GM06990 (cell line): Measurements from ENCODE around the gene LCE3B.

Source experiments
- DNase-seq: peaks from one replicate; pipeline ENCODE4 v3.0.0-alpha.2; 2011; ENCODE audit not compliant: insufficient read length; ENCODE audit errors: extremely low read depth
- H3K27me3 ChIP-seq: replicated peaks from 2 replicates; pipeline ENCODE4 v1.6.0; 2011; ENCODE audit warnings: low read length; ENCODE audit not compliant: control insufficient read depth, insufficient read depth
- H3K36me3 ChIP-seq: 2 replicates; pipeline ENCODE4 v1.5.1; 2011; ENCODE audit warnings: low read length; ENCODE audit not compliant: control insufficient read depth, insufficient read depth
- H3K4me3 ChIP-seq: replicated peaks from 2 replicates; pipeline ENCODE4 v1.5.1; 2011; ENCODE audit warnings: low read depth, mild to moderate bottlenecking, control low read depth, low read length
- TF ChIP-seq, protein P1 (sequence below): IDR thresholded peaks from 2 replicates; pipeline ENCODE4 v1.5.1; 2011; ENCODE audit warnings: low read length, control low read depth, mild to moderate bottlenecking, inconsistent platforms; ENCODE audit not compliant: insufficient read depth, poor library complexity, severe bottlenecking

The LCE3B gene

DNA sequence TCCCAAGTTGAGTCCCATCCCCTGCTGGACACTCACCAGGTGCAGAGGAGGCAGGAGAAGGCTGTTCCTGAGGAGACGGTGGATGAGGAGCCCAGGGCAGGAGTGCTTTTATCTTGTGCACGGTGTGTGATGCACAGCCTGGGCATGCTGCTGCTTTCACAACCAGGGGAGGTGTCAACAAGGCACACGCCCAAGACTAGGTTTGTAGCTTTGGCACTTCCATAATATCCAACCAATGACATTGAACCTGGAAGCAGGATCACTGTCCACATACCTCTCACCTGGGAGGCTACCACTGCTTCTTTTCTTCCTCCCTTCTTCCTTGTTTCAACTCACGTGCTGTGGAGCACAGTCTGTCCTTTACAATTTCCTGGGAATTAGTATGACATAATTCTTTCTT, 33.2 kb upstream of the LCE3B start, which contains the start of gene LCE3D:
TSS of gene LCE3D (minus strand) at position 84 of the 400 bp plus-strand sequence. CDS start 580 bp downstream, outside the sequence.
- Histone ChIP-seq H3K27me3 (no peaks in the 10 kb centered on the region), H3K36me3 (no peaks in the 10 kb centered on the region), H3K4me3 (no peak within 1 kb of the TSS)
- no peak for DNase-seq
- TF ChIP-seq, protein P1, sequence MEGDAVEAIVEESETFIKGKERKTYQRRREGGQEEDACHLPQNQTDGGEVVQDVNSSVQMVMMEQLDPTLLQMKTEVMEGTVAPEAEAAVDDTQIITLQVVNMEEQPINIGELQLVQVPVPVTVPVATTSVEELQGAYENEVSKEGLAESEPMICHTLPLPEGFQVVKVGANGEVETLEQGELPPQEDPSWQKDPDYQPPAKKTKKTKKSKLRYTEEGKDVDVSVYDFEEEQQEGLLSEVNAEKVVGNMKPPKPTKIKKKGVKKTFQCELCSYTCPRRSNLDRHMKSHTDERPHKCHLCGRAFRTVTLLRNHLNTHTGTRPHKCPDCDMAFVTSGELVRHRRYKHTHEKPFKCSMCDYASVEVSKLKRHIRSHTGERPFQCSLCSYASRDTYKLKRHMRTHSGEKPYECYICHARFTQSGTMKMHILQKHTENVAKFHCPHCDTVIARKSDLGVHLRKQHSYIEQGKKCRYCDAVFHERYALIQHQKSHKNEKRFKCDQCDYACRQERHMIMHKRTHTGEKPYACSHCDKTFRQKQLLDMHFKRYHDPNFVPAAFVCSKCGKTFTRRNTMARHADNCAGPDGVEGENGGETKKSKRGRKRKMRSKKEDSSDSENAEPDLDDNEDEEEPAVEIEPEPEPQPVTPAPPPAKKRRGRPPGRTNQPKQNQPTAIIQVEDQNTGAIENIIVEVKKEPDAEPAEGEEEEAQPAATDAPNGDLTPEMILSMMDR: no peak

DNA sequence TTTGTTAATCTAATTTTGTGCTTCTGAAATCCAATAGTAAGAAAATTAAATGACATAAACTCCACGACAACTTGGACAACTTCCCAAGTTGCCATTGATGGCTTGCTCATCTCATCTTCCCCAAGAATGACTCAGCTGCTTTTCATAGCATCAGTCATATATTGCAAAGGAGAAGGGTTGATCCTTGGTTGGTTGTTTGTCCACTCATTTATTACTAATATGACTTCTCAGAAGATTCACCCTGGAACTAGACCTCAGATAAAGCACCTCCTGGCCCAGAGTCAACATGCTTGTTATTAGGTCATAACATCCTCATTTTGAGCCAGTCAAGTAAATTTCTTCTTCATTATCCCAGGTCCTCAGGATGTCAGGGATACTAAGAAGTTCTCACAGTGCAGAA, 31.0 kb upstream of the LCE3B start:
- Histone ChIP-seq H3K4me3 (no peak overlapping the region), H3K27me3 (no peaks in the 10 kb centered on the region), H3K36me3 (no peaks in the 10 kb centered on the region)
- TF ChIP-seq, protein P1: no peak
- DNase-seq: no peak

DNA sequence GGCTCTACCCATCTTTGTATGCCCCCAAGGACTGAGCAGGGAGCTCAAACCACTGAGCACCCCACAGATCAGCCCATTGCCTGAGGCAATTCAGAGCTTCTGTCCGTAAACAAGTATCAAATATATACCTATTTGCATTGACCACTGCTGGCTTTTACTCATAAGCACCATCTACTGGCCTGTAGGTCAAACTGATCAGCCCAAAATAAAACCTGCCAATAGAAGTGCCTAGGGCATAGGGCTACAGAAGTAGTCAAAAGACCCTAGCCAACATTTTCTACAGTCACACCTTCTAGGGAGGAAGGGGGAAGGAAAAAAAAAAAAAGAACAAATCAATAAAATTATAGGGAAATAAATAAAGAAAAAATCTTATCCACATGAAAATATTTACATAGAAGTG, 28.0 kb upstream of the LCE3B start:
- H3K36me3 ChIP-seq: no peaks in the 10 kb centered on the region
- H3K27me3 ChIP-seq: no peaks in the 10 kb centered on the region
- TF ChIP-seq, protein P1: no peak
- DNase-seq: no peak
- no peak overlapping the region for H3K4me3 ChIP-seq

DNA sequence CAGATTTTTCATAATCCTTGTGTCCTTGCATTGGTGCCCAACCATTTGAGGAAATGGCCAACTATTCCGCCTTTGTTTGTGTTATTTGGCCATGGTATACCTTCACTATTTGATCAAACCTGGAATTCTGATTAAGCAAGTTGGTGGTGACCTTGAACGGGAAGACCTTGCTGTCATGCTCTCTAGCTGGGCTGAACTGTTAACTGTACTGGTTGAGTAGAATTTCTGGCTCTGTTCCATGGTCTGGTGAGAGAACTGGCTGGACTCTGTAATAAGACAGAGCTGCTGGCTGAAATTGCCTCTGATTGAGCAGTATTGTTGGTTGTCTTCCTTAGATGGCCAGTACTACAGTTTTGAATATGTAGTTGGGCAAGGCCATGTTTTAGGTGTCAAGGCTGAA, 16.6 kb upstream of the LCE3B start:
- TF ChIP-seq, protein P1: no peak
- Histone ChIP-seq H3K27me3 (no peaks in the 10 kb centered on the region), H3K4me3 (no peak overlapping the region), H3K36me3 (no peaks in the 10 kb centered on the region)
- DNase-seq: no peak

DNA sequence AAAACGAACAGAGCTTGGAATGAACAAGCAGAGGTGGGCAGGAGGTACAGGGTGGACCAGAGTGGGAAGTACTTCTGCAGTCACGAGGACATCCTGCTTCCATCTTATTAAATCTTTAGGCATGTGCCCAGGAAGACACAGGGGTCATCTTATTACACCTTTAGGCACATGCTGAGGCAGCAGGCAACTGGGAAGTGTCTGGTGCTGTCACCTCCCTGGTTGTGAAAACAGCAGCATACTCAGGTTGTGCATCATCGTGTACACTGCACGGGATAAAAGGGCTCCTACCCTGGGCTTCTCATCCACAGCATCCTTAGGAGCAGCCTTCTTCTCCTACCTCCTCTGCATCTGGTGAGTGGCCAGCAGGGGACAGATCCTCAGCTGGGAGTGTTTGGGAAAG, 13.7 kb upstream of the LCE3B start, which contains the start of gene LCE3C:
TSS of gene LCE3C (plus strand) at position 301 of the 400 bp plus-strand sequence. CDS start 498 bp downstream, outside the sequence.
- H3K36me3 ChIP-seq: no peaks in the 10 kb centered on the region
- TF ChIP-seq, protein P1: no peak
- H3K4me3 ChIP-seq: no peak within 1 kb of the TSS
- no peaks in the 10 kb centered on the region for H3K27me3 ChIP-seq
- DNase-seq: no peak

DNA sequence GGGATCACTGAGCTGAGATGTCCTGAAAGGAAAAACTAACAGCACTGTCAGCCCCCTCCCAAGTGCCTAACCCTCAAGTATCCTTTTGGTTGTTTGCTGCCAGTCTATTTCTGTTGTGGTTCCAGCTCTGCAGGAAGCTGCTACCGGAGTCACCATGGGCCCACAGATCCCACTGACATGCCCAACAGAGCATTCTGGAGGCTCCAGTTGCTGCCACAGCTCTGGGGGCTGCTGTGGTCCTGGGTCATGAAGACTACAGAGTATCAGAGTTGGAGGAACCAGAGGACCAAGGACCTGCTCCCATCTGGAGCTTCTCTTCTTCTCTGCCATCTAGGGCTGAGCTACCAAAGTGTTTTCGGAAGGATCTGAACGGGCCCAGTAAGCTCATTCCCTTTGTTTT, 8.4 kb downstream of the LCE3B start:
- DNase-seq: no peak
- no peak overlapping the region for H3K4me3 ChIP-seq
- H3K27me3 ChIP-seq: no peaks in the 10 kb centered on the region; the same call in 1 of the 2 replicates
- TF ChIP-seq, protein P1: no peak
- H3K36me3 ChIP-seq: no peaks in the 10 kb centered on the region
